HL-60 (cell line): ENCODE data around the gene NFIB.

Source experiments
- DNase-seq, 2 experiments: peaks; one replicate each; pipeline ENCODE4 v3.0.0-alpha.2; 2010 to 2020; ENCODE audit warnings: low read depth in 1 of 2, low spot score in 1 of 2
- H3K27ac ChIP-seq: fragments of 250-450 bp; sonication (Bioruptor Pico); replicated peaks from 2 replicates; pipeline ENCODE4 v1.5.1; 2020; ENCODE audit warnings: mild to moderate bottlenecking, moderate library complexity
- H3K27me3 ChIP-seq: fragments of 250-450 bp; sonication (Bioruptor Pico); 2 replicates; pipeline ENCODE4 v1.5.1; 2021; ENCODE audit warnings: mild to moderate bottlenecking, moderate library complexity; ENCODE audit not compliant: insufficient read depth, poor library complexity, severe bottlenecking
- H3K4me3 ChIP-seq: replicated peaks from 2 replicates; pipeline ENCODE4 v1.5.1; 2011; ENCODE audit warnings: mild to moderate bottlenecking, control low read depth, low read length; ENCODE audit not compliant: insufficient read depth
- GABPA ChIP-seq: IDR thresholded peaks from 2 replicates; pipeline ENCODE4 v1.6.1; 2012; ENCODE audit warnings: low read depth
- POLR2AphosphoS5 ChIP-seq: IDR thresholded peaks from 2 replicates; pipeline ENCODE4 v1.6.1; 2012; ENCODE audit warnings: low read depth
- SPI1 ChIP-seq: IDR thresholded peaks from 2 replicates; pipeline ENCODE4 v1.6.1; 2012; ENCODE audit warnings: low read depth, mild to moderate bottlenecking, borderline replicate concordance
- TF ChIP-seq, protein P1 (sequence below): IDR thresholded peaks from 2 replicates; pipeline ENCODE4 v1.6.1; 2012; ENCODE audit warnings: low read depth; ENCODE audit not compliant: insufficient replicate concordance
- TF ChIP-seq, protein P2 (sequence below): IDR thresholded peaks from one replicate; pipeline ENCODE4 v1.5.1; 2011; ENCODE audit warnings: low read length, control low read depth, inconsistent platforms; ENCODE audit not compliant: insufficient read depth

Gene NFIB

DNA sequence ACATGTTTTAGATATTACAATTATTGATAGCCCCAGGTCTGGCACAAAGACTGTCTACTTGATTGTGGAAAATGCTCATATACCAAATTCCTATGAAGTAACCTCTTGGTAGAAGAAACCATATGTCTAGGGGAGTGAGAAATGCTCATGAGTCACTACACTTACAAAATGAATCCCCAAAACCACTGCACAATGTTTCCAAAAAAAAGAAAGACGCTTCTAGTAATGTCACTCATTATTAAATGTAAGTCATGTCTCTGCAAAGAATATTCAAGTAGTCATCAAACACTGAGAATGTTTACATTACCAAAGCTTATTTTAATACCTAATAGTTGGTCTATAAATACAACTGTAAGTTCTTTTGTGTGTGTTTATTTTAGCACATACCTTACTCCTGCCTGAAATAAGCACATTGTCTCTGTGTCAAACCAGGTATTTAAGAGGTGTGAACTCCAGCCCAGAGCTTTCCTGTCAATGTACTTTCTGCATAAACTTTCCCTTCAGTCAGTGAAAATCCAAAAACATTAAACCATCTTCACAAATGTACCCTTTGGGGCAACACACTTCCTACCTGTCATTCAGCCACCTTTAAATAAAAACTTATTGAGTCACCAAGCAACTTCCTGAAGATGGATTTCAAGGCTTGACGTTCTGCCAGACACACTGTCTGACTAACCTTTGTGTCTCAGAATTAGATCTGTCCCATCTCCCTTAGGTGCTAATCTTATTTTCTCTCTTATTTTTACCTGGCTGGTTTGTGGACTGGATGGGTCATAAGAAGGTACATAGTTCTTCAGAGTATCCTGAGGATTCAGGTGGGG, 194.0 kb downstream of the NFIB start:
- TF ChIP-seq, protein P1, sequence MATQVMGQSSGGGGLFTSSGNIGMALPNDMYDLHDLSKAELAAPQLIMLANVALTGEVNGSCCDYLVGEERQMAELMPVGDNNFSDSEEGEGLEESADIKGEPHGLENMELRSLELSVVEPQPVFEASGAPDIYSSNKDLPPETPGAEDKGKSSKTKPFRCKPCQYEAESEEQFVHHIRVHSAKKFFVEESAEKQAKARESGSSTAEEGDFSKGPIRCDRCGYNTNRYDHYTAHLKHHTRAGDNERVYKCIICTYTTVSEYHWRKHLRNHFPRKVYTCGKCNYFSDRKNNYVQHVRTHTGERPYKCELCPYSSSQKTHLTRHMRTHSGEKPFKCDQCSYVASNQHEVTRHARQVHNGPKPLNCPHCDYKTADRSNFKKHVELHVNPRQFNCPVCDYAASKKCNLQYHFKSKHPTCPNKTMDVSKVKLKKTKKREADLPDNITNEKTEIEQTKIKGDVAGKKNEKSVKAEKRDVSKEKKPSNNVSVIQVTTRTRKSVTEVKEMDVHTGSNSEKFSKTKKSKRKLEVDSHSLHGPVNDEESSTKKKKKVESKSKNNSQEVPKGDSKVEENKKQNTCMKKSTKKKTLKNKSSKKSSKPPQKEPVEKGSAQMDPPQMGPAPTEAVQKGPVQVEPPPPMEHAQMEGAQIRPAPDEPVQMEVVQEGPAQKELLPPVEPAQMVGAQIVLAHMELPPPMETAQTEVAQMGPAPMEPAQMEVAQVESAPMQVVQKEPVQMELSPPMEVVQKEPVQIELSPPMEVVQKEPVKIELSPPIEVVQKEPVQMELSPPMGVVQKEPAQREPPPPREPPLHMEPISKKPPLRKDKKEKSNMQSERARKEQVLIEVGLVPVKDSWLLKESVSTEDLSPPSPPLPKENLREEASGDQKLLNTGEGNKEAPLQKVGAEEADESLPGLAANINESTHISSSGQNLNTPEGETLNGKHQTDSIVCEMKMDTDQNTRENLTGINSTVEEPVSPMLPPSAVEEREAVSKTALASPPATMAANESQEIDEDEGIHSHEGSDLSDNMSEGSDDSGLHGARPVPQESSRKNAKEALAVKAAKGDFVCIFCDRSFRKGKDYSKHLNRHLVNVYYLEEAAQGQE, result no peak
- no peak for TF ChIP-seq POLR2AphosphoS5
- TF ChIP-seq, protein P2, sequence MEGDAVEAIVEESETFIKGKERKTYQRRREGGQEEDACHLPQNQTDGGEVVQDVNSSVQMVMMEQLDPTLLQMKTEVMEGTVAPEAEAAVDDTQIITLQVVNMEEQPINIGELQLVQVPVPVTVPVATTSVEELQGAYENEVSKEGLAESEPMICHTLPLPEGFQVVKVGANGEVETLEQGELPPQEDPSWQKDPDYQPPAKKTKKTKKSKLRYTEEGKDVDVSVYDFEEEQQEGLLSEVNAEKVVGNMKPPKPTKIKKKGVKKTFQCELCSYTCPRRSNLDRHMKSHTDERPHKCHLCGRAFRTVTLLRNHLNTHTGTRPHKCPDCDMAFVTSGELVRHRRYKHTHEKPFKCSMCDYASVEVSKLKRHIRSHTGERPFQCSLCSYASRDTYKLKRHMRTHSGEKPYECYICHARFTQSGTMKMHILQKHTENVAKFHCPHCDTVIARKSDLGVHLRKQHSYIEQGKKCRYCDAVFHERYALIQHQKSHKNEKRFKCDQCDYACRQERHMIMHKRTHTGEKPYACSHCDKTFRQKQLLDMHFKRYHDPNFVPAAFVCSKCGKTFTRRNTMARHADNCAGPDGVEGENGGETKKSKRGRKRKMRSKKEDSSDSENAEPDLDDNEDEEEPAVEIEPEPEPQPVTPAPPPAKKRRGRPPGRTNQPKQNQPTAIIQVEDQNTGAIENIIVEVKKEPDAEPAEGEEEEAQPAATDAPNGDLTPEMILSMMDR, result no peak
- no peak for DNase-seq
- H3K27ac ChIP-seq, result no peak overlapping the region
- no peak overlapping the region for H3K4me3 ChIP-seq
- no peaks in the 10 kb centered on the region for H3K27me3 ChIP-seq

DNA sequence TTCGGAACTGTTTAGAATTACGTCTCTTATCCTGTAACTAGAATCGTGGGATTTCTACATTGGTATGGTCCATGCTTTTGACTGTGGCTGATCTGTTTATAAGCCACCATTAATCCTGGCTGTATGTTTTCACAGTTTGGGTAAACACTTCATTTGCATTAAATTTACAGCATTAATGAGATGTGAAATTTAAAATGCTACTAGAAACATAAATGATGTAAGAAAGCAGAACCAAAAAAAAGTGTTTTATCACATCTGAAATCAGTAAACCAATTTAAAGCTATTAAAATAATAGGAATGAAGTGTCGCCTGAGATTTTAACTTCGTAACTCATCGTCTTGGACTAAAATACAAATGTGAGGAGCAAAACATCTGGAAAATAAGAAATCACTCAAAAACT, 201.7 kb downstream of the NFIB start:
- no peak for DNase-seq
- H3K27ac ChIP-seq, result no peak overlapping the region
- TF ChIP-seq, protein P1, result no peak
- TF ChIP-seq, protein P2, result no peak
- TF ChIP-seq SPI1 (no peak), GABPA (no peak), POLR2AphosphoS5 (no peak)
- no peaks in the 10 kb centered on the region for H3K27me3 ChIP-seq
- H3K4me3 ChIP-seq, result no peak overlapping the region

DNA sequence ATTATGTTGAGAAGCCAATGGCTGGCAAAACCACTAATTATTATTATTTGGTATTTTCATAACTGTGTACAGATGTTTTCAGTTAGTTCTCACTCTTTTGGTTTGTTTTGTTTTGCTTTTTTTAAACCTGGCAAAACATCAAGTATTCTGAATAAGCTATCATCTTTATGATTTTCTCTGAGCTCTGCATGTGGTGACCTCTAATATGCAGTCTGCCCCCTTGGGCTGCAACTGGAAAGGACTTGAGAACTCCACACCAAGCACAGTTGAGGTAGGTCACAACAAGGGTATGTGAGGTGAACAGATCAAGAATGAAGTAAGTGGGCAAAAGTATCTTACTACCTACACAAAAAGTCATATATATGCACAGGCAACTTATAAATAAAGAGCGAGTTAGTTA, 202.2 kb downstream of the NFIB start:
- DNase-seq, result no peak
- Histone ChIP-seq H3K27ac (no peak overlapping the region), H3K4me3 (no peak overlapping the region), H3K27me3 (no peaks in the 10 kb centered on the region)
- TF ChIP-seq, protein P1, result no peak
- TF ChIP-seq, protein P2, result no peak
- TF ChIP-seq POLR2AphosphoS5 (no peak), GABPA (no peak), SPI1 (no peak)
